H9 (cell line): ENCODE results near the gene LRCH1. TPM values are rescaled to one million over a fixed set of nuclear protein-coding genes. Genes with fewer than 3 reads are reported as not detected.

ENCODE experiments used
- DNase-seq: peaks from one replicate; pipeline ENCODE4 v3.0.0-alpha.2; 2017
- H2AFZ ChIP-seq: one replicate; pipeline ENCODE4 v1.6.1; 2013; ENCODE audit warnings: mild to moderate bottlenecking, low read length, control low read depth, moderate library complexity
- H2AK5ac ChIP-seq: 2 replicates; pipeline ENCODE4 v1.6.1; 2013; ENCODE audit warnings: low read length, control low read depth, mixed read lengths; ENCODE audit not compliant: insufficient read length
- H2BK120ac ChIP-seq: one replicate; pipeline ENCODE4 v1.6.1; 2013; ENCODE audit warnings: low read depth, mild to moderate bottlenecking, low read length, control low read depth, inconsistent platforms; ENCODE audit not compliant: poor library complexity, severe bottlenecking
- H2BK12ac ChIP-seq: 2 replicates; pipeline ENCODE4 v1.6.1; 2013; ENCODE audit warnings: low read length, control low read depth, mixed read lengths, low read depth; ENCODE audit not compliant: insufficient read length
- H2BK15ac ChIP-seq: 2 replicates; pipeline ENCODE4 v1.6.1; 2013; ENCODE audit warnings: low read depth, low read length, control low read depth
- H2BK20ac ChIP-seq: one replicate; pipeline ENCODE4 v1.6.1; 2013; ENCODE audit warnings: low read depth, mild to moderate bottlenecking, low read length, control low read depth, inconsistent platforms; ENCODE audit not compliant: poor library complexity, severe bottlenecking
- H2BK5ac ChIP-seq: 2 replicates; pipeline ENCODE4 v1.6.1; 2013; ENCODE audit warnings: low read length, control low read depth, mixed read lengths; ENCODE audit not compliant: insufficient read length
- H3K14ac ChIP-seq: 2 replicates; pipeline ENCODE4 v1.6.1; 2013; ENCODE audit warnings: low read length, control low read depth; ENCODE audit not compliant: insufficient read depth
- H3K18ac ChIP-seq: 2 replicates; pipeline ENCODE4 v1.6.1; 2013; ENCODE audit warnings: low read depth, mild to moderate bottlenecking, mixed read lengths, low read length, control low read depth; ENCODE audit not compliant: insufficient read length
- H3K23ac ChIP-seq: 2 replicates; pipeline ENCODE4 v1.6.1; 2013; ENCODE audit warnings: low read length, control low read depth, mixed read lengths, low read depth; ENCODE audit not compliant: insufficient read length
- H3K23me2 ChIP-seq: 2 replicates; pipeline ENCODE4 v1.6.1; 2013; ENCODE audit warnings: low read depth, mild to moderate bottlenecking, mixed read lengths, low read length, control low read depth; ENCODE audit not compliant: insufficient read length, poor library complexity, severe bottlenecking
- H3K27ac ChIP-seq: 2 replicates; pipeline ENCODE4 v1.5.1; 2013; ENCODE audit warnings: low read length, control low read depth, mixed read lengths, low read depth; ENCODE audit not compliant: insufficient read length
- H3K27me3 ChIP-seq: 2 replicates; pipeline ENCODE4 v1.6.1; 2013; ENCODE audit warnings: low read length, control low read depth, inconsistent platforms; ENCODE audit not compliant: insufficient read depth
- H3K4ac ChIP-seq: 2 replicates; pipeline ENCODE4 v1.6.1; 2013; ENCODE audit warnings: low read depth, mild to moderate bottlenecking, control low read depth, inconsistent platforms, low read length, moderate library complexity
- H3K4me1 ChIP-seq: 2 replicates; pipeline ENCODE4 v1.6.1; 2013; ENCODE audit warnings: low read length, control low read depth, inconsistent platforms; ENCODE audit not compliant: insufficient read depth
- H3K4me2 ChIP-seq: 2 replicates; pipeline ENCODE4 v1.6.1; 2013; ENCODE audit warnings: low read length, control low read depth, mixed read lengths; ENCODE audit not compliant: insufficient read length, insufficient read depth
- H3K56ac ChIP-seq: 2 replicates; pipeline ENCODE4 v1.6.1; 2013; ENCODE audit warnings: low read depth, mild to moderate bottlenecking, mixed read lengths, low read length, control low read depth; ENCODE audit not compliant: insufficient read length
- H3K79me1 ChIP-seq: 2 replicates; pipeline ENCODE4 v1.6.1; 2013; ENCODE audit warnings: low read depth, mild to moderate bottlenecking, moderate library complexity, low read length, control low read depth, inconsistent platforms; ENCODE audit not compliant: insufficient read depth, poor library complexity, severe bottlenecking
- H3K79me2 ChIP-seq: 2 replicates; pipeline ENCODE4 v1.6.1; 2013; ENCODE audit warnings: low read length, control low read depth, inconsistent platforms; ENCODE audit not compliant: insufficient read depth
- H3K9ac ChIP-seq: 2 replicates; pipeline ENCODE4 v1.6.1; 2013; ENCODE audit warnings: low read length, control low read depth, mixed read lengths; ENCODE audit not compliant: insufficient read length; ENCODE audit errors: extremely low read depth
- H3K9me3 ChIP-seq: one replicate; pipeline ENCODE4 v1.6.1; 2013; ENCODE audit warnings: low read depth, low read length, inconsistent platforms; ENCODE audit not compliant: control insufficient read depth
- H3T11ph ChIP-seq: one replicate; pipeline ENCODE4 v1.6.1; 2013; ENCODE audit warnings: mild to moderate bottlenecking, low read length, control low read depth, inconsistent platforms
- H4K20me1 ChIP-seq: one replicate; pipeline ENCODE4 v1.6.1; 2013; ENCODE audit not compliant: control insufficient read depth, insufficient read length, insufficient read depth
- H4K5ac ChIP-seq: 2 replicates; pipeline ENCODE4 v1.6.1; 2013; ENCODE audit warnings: low read depth, mild to moderate bottlenecking, mixed read lengths, low read length, control low read depth; ENCODE audit not compliant: insufficient read length
- H4K8ac ChIP-seq: replicated peaks from 2 replicates; pipeline ENCODE4 v1.6.1; 2013; ENCODE audit warnings: low read length, control low read depth, mixed read lengths, low read depth; ENCODE audit not compliant: insufficient read length
- H4K91ac ChIP-seq: 2 replicates; pipeline ENCODE4 v1.6.1; 2013; ENCODE audit warnings: low read depth, mild to moderate bottlenecking, moderate library complexity, mixed read lengths, low read length, control low read depth; ENCODE audit not compliant: insufficient read length
- H3K27ac Mint-ChIP-seq, 3 experiments: 2 replicates in 2 of 3; 3 replicates in 1 of 3; pipeline ENCODE4 v1.8.0; 2020 to 2021; ENCODE audit warnings: mixed read lengths in 3 of 3, mild to moderate bottlenecking in 1 of 3, moderate library complexity in 1 of 3
- H3K27me3 Mint-ChIP-seq: 2 replicates; pipeline ENCODE4 v1.8.0; 2021; ENCODE audit warnings: low read depth, mild to moderate bottlenecking, moderate library complexity, mixed read lengths
- H3K36me3 Mint-ChIP-seq, 3 experiments: 2 replicates in 2 of 3; 3 replicates in 1 of 3; pipeline ENCODE4 v1.8.0; 2020 to 2021; ENCODE audit warnings: low read depth in 3 of 3, mixed read lengths in 3 of 3; ENCODE audit not compliant: insufficient read depth in 1 of 3
- H3K4me1 Mint-ChIP-seq, 2 experiments: 2 replicates each; pipeline ENCODE4 v1.8.0; 2020; ENCODE audit warnings: mixed read lengths in 2 of 2
- H3K4me3 Mint-ChIP-seq, 2 experiments: 2 replicates in 1 of 2; 3 replicates in 1 of 2; pipeline ENCODE4 v1.8.0; 2020 to 2021; ENCODE audit warnings: mild to moderate bottlenecking in 2 of 2, mixed read lengths in 2 of 2, moderate library complexity in 1 of 2
- H3K9me3 Mint-ChIP-seq, 2 experiments: 2 replicates in 1 of 2; 3 replicates in 1 of 2; pipeline ENCODE4 v1.8.0; 2020; ENCODE audit warnings: mild to moderate bottlenecking in 2 of 2, mixed read lengths in 2 of 2, moderate library complexity in 1 of 2
- WGBS: extraction: QIAGEN DNeasy Blood & Tissue Kit; methylation state at CpG from one replicate; pipeline ENCODE4 v1.1.7; 2013; ENCODE audit warnings: missing lambda C conversion rate, low lambda C conversion rate, mixed read lengths; ENCODE audit not compliant: insufficient read length; ENCODE audit errors: extremely low coverage; 5-methylcytosine and 5-hydroxymethylcytosine counted together
- total RNA-seq: library from RNA; stranded (reverse); gene quantifications from 2 replicates; pipeline ENCODE4 v1.2.1, GENCODE V29; 2021
- TF ChIP-seq, protein P1 (sequence below): fragments of 200-600 bp; sonication (generic); conservative IDR thresholded peaks from 3 replicates; pipeline ENCODE4 v1.8.0; 2021; ENCODE audit warnings: antibody characterized with exemption, mild to moderate bottlenecking

LRCH1 gene
- total RNA-seq, 1 experiment from 2014 or later = 8.0 TPM

DNA sequence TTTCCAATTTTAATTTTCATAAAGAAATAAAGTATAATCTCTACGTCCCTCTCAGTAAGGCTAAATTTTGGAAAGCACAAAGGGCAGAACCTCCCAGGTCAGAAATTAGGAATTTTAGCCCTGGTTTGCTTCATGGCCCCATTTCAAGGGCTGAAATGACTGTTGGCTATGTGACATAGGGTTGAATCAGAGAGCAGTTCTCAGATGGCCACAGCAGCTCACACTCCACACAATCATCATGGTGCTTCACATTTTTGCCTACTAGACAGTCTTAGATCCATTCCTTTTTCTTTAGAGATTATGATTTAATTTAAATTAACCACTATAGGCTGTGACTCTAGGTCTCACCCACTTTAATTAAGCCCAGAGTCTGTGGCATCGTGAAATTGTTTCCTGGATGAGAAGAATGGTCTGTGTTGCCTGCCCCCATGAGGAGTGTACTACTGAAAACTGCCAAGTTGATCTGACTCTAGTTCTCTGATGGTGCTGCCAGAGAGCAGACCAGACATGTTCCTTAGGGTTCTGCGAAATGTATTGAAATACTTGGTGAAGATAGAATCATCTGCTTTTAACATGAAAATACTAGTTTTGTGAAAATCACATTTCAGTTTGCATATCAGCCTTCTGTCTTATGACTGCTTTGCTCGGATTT, 186.6 kb downstream of the LRCH1 start:
- H3K4ac ChIP-seq = no peak overlapping the region
- H4K8ac ChIP-seq = no peak overlapping the region
- no CpG with 5 or more reads among the region's 4 CpGs for WGBS
- TF ChIP-seq, protein P1, sequence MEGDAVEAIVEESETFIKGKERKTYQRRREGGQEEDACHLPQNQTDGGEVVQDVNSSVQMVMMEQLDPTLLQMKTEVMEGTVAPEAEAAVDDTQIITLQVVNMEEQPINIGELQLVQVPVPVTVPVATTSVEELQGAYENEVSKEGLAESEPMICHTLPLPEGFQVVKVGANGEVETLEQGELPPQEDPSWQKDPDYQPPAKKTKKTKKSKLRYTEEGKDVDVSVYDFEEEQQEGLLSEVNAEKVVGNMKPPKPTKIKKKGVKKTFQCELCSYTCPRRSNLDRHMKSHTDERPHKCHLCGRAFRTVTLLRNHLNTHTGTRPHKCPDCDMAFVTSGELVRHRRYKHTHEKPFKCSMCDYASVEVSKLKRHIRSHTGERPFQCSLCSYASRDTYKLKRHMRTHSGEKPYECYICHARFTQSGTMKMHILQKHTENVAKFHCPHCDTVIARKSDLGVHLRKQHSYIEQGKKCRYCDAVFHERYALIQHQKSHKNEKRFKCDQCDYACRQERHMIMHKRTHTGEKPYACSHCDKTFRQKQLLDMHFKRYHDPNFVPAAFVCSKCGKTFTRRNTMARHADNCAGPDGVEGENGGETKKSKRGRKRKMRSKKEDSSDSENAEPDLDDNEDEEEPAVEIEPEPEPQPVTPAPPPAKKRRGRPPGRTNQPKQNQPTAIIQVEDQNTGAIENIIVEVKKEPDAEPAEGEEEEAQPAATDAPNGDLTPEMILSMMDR = no peak
- no peaks in the 10 kb centered on the region for H3K79me1 ChIP-seq
- no peak overlapping the region for H3K9ac ChIP-seq
- no peak overlapping the region for H2BK12ac ChIP-seq
- no peak overlapping the region for H2AFZ ChIP-seq
- no peaks in the 10 kb centered on the region; the same call in 1 of the 2 replicates for H3K27me3 ChIP-seq
- H3K4me2 ChIP-seq = no peak overlapping the region
- Mint-ChIP-seq H3K9me3 (no peaks in the 10 kb centered on the region), H3K27me3 (no peaks in the 10 kb centered on the region), H3K27ac (peak overlapping the region in 1 of 3 experiments; percentile 75; a peak in 1 of 7 replicates), H3K36me3 (peaks cover 0 to 9% (median 0%) of the 10 kb centered on the region in 3 experiments; a peak in 3 of 7 replicates), H3K4me3 (no peak overlapping the region), H3K4me1 (peaks cover 6% of the 10 kb centered on the region in 2 experiments)
- no peaks in the 10 kb centered on the region for H4K20me1 ChIP-seq
- H4K91ac ChIP-seq = no peak overlapping the region
- no peak overlapping the region for H3T11ph ChIP-seq
- no peak overlapping the region for H2BK15ac ChIP-seq
- H3K4me1 ChIP-seq = no peaks in the 10 kb centered on the region
- H2BK120ac ChIP-seq = no peak overlapping the region
- H3K56ac ChIP-seq = no peak overlapping the region
- no peak overlapping the region for H3K14ac ChIP-seq
- H2AK5ac ChIP-seq = no peak overlapping the region
- no peak overlapping the region for H3K23ac ChIP-seq
- H3K9me3 ChIP-seq = no peaks in the 10 kb centered on the region
- no peak overlapping the region for H3K27ac ChIP-seq
- no peaks in the 10 kb centered on the region for H3K23me2 ChIP-seq
- no peak overlapping the region for H4K5ac ChIP-seq
- no peak overlapping the region for H3K18ac ChIP-seq
- H3K79me2 ChIP-seq = no peaks in the 10 kb centered on the region
- no peak overlapping the region for H2BK20ac ChIP-seq
- DNase-seq = no peak
- no peak overlapping the region for H2BK5ac ChIP-seq
